ENCODE data around the gene KIF13A. TPM values are rescaled to one million over a fixed set of nuclear protein-coding genes. Genes with fewer than 3 reads are reported as not detected.

KIF13A gene
- total and polyA plus RNA-seq, 9 of the 15 experiments (the other 6 are each of a cell fraction or from before 2014, with no cell fraction given): 3.6 to 44.3 (median 29.7) TPM

- no peak for TF ChIP-seq ZNF740 (CRISPR knock-in tag; IDR thresholded peaks at IDR 0.05)
- TF ChIP-seq ZNF740 (tag; IDR thresholded peaks at IDR 0.05): peak in 1 of 2 experiments; percentile 72; a peak in 2 of 4 replicates
- TF ChIP-seq NFIX (CRISPR knock-in tag; IDR thresholded peaks at IDR 0.05; ENCODE audit: low read depth): no peak
- TF ChIP-seq CLOCK (CRISPR knock-in tag; IDR thresholded peaks at IDR 0.05; ENCODE audit: borderline replicate concordance): no peak
- peak; percentile 100 for TF ChIP-seq C11orf30 (IDR thresholded peaks at IDR 0.05; ENCODE audit: low read depth)
- TF ChIP-seq SIN3B (IDR thresholded peaks at IDR 0.05; ENCODE audit: low read depth): no peak
- peak; percentile 73; the same call in 1 of the 2 replicates for TF ChIP-seq NKRF (IDR thresholded peaks at IDR 0.05; ENCODE audit: borderline replicate concordance)
- TF ChIP-seq DDX20 (tag; IDR thresholded peaks at IDR 0.05; ENCODE audit: low read depth): peak; percentile 58; the same call in 1 of the 2 replicates
- no peak for TF ChIP-seq KLF1 (tag; IDR thresholded peaks at IDR 0.05)
- TF ChIP-seq MAFF (IDR thresholded peaks at IDR 0.05; ENCODE audit: low read length): peak; percentile 100
- 0 out of 2 replicates have a peak, but pooled peaks have one; percentile 37 for TF ChIP-seq ZNF23 (CRISPR knock-in tag; IDR thresholded peaks at IDR 0.05)
- TF ChIP-seq ZNF282 (CRISPR knock-in tag; IDR thresholded peaks at IDR 0.05): no peak
- TF ChIP-seq TARDBP (IDR thresholded peaks at IDR 0.05): peak; percentile 75
- peak; percentile 63; the same call in 1 of the 2 replicates for TF ChIP-seq KHSRP (IDR thresholded peaks at IDR 0.05)
- TF ChIP-seq TEAD4 (IDR thresholded peaks at IDR 0.05; ENCODE audit: low read length): peak; percentile 87
- no peak for TF ChIP-seq TEAD4 (CRISPR knock-in tag; IDR thresholded peaks at IDR 0.05; ENCODE audit: borderline replicate concordance)
- TF ChIP-seq YBX1 (IDR thresholded peaks at IDR 0.05): peak; percentile 38; the same call in 1 of the 2 replicates
- peak; percentile 38 to 47 for TF ChIP-seq E2F6 (IDR thresholded peaks at IDR 0.05; ENCODE audit: borderline replicate concordance in 1 of 2, extremely low read depth in 1 of 2, insufficient read depth in 1 of 2, insufficient read length in 1 of 2, low read depth in 1 of 2, low read length in 1 of 2, poor library complexity in 1 of 2, severe bottlenecking in 1 of 2)
- peak; percentile 58; the same call in 1 of the 2 replicates for TF ChIP-seq DEAF1 (CRISPR knock-in tag; IDR thresholded peaks at IDR 0.05)
Measured at GRCh38 chr6:17907406-17908229, 79.8 kb downstream of the KIF13A start (continued).
